Nephron progenitor cell (in vitro differentiated cells): ENCODE data around the gene SCN1B.
A peak's percentile ranks its signal among the peaks of the same experiment; 100 is the strongest.
"Not testable (repeated sequence)": the region's sequence is repeated elsewhere in the genome, so short reads cannot be mapped to it uniquely, and the experiment has no call there.

Experiments used
- DNase-seq: peaks from one replicate; pipeline ENCODE4 v3.0.0; 2021
- H3K27ac Mint-ChIP-seq: 2 replicates; pipeline ENCODE4 v1.8.0; 2021; ENCODE audit warnings: mild to moderate bottlenecking, moderate library complexity, mixed read lengths
- H3K27me3 Mint-ChIP-seq: 2 replicates; pipeline ENCODE4 v1.8.0; 2021; ENCODE audit warnings: mild to moderate bottlenecking, low read depth, mixed read lengths; ENCODE audit not compliant: poor library complexity
- H3K36me3 Mint-ChIP-seq: 2 replicates; pipeline ENCODE4 v1.8.0; 2021; ENCODE audit warnings: low read depth, mixed read lengths
- H3K4me1 Mint-ChIP-seq: 2 replicates; pipeline ENCODE4 v1.8.0; 2021; ENCODE audit warnings: mixed read lengths
- H3K4me3 Mint-ChIP-seq: 2 replicates; pipeline ENCODE4 v1.8.0; 2021; ENCODE audit warnings: mild to moderate bottlenecking, moderate library complexity, mixed read lengths
- H3K9me3 Mint-ChIP-seq: 2 replicates; pipeline ENCODE4 v1.8.0; 2021; ENCODE audit warnings: mild to moderate bottlenecking, moderate library complexity, mixed read lengths
- CTCF ChIP-seq: fragments of 200-600 bp; sonication (generic); IDR thresholded peaks from 2 replicates; pipeline ENCODE4 v1.5.0; 2021; ENCODE audit warnings: antibody characterized with exemption

SCN1B gene

GRCh38 chr19:35013820-35014754 lies 16.2 kb upstream of the SCN1B start:
- H3K9me3 Mint-ChIP-seq: no peaks in the 10 kb centered on the region
- peaks cover 7% of the 10 kb centered on the region for H3K4me1 Mint-ChIP-seq
- H3K27ac Mint-ChIP-seq: no peak overlapping the region
- H3K4me3 Mint-ChIP-seq: no peak overlapping the region
- no peak for DNase-seq
- peaks cover 70% of the 10 kb centered on the region for H3K36me3 Mint-ChIP-seq
- H3K27me3 Mint-ChIP-seq: no peaks in the 10 kb centered on the region
- TF ChIP-seq CTCF: no peak

- not testable (repeated sequence) for DNase-seq, H3K27ac Mint-ChIP-seq, H3K4me1 Mint-ChIP-seq, H3K9me3 Mint-ChIP-seq, H3K4me3 Mint-ChIP-seq, H3K27me3 Mint-ChIP-seq
- peaks cover 70% of the 10 kb centered on the region for H3K36me3 Mint-ChIP-seq
These were observed 15.5 kb upstream of the SCN1B start for GRCh38 chr19:35014774-35015173.

GRCh38 chr19:35015270-35015953 lies 14.9 kb upstream of the SCN1B start:
- H3K9me3 Mint-ChIP-seq: no peaks in the 10 kb centered on the region
- TF ChIP-seq CTCF: no peak
- peaks cover 73% of the 10 kb centered on the region for H3K36me3 Mint-ChIP-seq
- no peak overlapping the region for H3K27ac Mint-ChIP-seq
- H3K4me1 Mint-ChIP-seq: peaks cover 7% of the 10 kb centered on the region
- no peak overlapping the region for H3K4me3 Mint-ChIP-seq
- no peak for DNase-seq
- no peaks in the 10 kb centered on the region for H3K27me3 Mint-ChIP-seq

GRCh38 chr19:35015954-35016351 lies 14.3 kb upstream of the SCN1B start:
- Mint-ChIP-seq H3K9me3 (no peaks in the 10 kb centered on the region), H3K4me3 (no peak overlapping the region), H3K4me1 (peaks cover 7% of the 10 kb centered on the region), H3K27ac (no peak overlapping the region), H3K36me3 (peaks cover 74% of the 10 kb centered on the region), H3K27me3 (no peaks in the 10 kb centered on the region)
- TF ChIP-seq CTCF: no peak
- DNase-seq: no peak

GRCh38 chr19:35017507-35017906 lies 12.8 kb upstream of the SCN1B start:
- peaks cover 72% of the 10 kb centered on the region for H3K36me3 Mint-ChIP-seq
- no peak for TF ChIP-seq CTCF
- H3K4me3 Mint-ChIP-seq: no peak overlapping the region
- no peak for DNase-seq
- peak overlapping the region; percentile 90 for H3K27ac Mint-ChIP-seq
- H3K9me3 Mint-ChIP-seq: no peaks in the 10 kb centered on the region
- H3K4me1 Mint-ChIP-seq: peaks cover 7% of the 10 kb centered on the region
- H3K27me3 Mint-ChIP-seq: peaks cover 3% of the 10 kb centered on the region

- DNase-seq: no peak
- no peaks in the 10 kb centered on the region for H3K4me1 Mint-ChIP-seq
- no peak overlapping the region for H3K27ac Mint-ChIP-seq
- no peaks in the 10 kb centered on the region for H3K9me3 Mint-ChIP-seq
- H3K27me3 Mint-ChIP-seq: peaks cover 4% of the 10 kb centered on the region
- H3K36me3 Mint-ChIP-seq: peaks cover 64% of the 10 kb centered on the region
- no peak overlapping the region for H3K4me3 Mint-ChIP-seq
- no peak for TF ChIP-seq CTCF
These were observed 11.9 kb upstream of the SCN1B start for GRCh38 chr19:35018379-35018778.
